ENCODE results near the gene IQGAP1. TPM values are rescaled to one million over a fixed set of nuclear protein-coding genes. Genes with fewer than 3 reads are reported as not detected.

Gene IQGAP1
- total RNA-seq, 1 experiment from 2014 or later = 213 TPM

- peak; percentile 31 for DNase-seq (ENCODE audit: low spot score)
These were observed 136.2 kb downstream of the IQGAP1 start for GRCh38 chr15:90524018-90524803.

DNA sequence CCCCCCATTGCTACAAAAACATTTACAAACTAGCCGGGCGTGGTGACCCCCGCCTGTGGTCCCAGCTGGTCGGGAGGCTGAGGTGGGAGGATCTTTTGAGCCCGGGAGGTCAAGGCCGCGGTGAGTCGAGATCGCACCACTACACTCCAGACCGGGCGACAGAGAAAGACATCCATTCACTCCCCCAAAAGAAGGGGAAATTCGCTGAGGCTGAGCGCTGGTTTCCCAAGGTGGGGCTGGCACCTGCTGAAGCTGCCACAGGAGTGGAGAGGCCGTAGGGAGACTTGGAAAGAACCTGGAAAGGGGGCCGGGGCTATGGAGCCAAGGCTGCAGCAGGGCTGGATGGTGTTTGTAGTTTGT is 140.9 kb downstream of the IQGAP1 start:
- no peak for DNase-seq (ENCODE audit: low spot score)

DNA sequence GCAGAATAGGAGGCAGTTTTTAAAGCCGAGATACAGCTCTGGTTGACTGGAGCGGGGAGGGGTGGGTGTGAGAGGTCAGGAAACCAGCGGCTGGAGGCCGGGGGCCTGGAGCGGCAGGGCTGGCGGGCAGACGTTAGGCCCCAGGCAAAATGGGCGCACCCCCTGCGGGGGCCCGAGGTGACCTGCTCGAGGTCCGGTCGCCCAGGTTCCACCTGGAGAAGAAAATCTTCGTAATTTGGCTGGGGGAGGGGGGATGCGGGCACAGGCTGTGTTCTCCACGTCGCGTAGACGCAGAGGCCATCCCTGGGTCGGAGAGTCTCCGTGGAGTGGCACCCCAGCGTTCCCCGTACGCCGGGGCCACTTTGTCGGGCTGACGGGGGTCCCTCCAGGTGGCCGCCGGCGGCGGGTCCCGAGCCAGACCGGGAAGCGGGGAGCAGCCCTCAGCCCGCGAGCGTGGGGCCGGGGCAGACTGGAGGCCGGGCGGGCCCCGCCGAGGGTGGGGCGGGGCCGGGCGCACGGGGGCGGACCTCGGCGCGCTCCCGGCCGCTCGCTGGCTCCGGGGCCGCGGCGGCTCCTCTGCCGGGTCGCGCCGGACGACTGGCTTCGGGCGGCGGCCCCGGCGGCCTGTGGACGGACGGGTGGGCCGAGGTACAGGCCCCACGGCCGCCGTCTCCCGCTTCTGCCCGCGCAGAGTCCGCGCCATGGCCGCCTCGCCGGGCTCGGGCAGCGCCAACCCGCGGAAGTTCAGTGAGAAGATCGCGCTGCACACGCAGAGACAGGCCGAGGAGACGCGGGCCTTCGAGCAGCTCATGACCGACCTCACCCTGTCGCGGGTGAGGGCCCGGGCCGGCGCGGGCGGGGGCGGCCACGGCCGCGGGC is 141.6 kb downstream of the IQGAP1 start, which contains the start of gene CRTC3:
Gene CRTC3 (plus strand): TSS at position 553 of the 879 bp plus-strand sequence. CDS start 149 bp downstream, at position 702.
- no peak for DNase-seq (ENCODE audit: low spot score)

GRCh38 chr15:90530250-90531051 is 142.4 kb downstream of the IQGAP1 start:
- DNase-seq (ENCODE audit: low spot score) = no peak

- no peak for DNase-seq (ENCODE audit: low spot score)
These were observed 143.1 kb downstream of the IQGAP1 start for GRCh38 chr15:90531147-90531546.

DNA sequence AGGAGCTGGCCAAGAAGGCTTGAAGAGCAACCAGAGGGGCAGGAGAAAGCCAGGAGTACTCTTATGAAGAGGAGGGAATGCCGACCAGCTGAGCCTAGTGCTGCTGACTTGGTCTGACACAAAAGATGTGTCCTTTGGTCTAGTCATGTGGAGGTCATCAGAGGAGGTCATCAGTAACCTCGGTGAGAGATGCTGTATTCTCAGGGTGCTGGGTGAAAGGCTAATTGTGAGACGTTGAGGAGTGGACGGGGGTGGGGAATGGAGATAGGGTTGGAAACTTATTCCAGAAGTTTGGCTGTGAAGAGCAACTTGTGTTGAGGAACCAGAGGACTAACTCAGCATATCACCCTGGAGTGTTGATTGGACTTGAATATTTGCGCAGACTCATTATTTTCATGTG is 147.2 kb downstream of the IQGAP1 start:
- no peak for DNase-seq (ENCODE audit: low spot score)

DNA sequence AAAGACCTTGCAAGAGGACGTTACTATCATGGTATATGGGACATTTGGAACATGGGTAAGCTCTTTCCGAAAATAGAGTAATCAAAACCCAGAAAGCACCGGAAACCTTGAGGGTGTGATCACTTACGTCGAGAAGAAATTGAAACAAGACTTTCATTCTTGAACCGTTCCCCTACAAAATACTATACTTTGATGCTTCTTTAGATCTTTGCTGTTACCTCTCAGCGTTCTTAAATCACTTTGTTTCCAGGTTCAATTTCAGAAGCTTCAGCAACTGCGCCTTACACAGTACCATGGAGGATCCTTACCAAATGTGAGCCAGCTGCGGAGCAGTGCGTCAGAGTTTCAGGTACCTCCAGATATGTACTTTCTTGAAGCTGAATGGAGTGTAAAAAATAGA is 151.7 kb downstream of the IQGAP1 start:
- DNase-seq (ENCODE audit: low spot score) = no peak

GRCh38 chr15:90540768-90541167 is 152.7 kb downstream of the IQGAP1 start:
- DNase-seq (ENCODE audit: low spot score) = no peak

GRCh38 chr15:90545095-90545494 is 157.1 kb downstream of the IQGAP1 start:
- no peak for DNase-seq (ENCODE audit: low spot score)

DNA sequence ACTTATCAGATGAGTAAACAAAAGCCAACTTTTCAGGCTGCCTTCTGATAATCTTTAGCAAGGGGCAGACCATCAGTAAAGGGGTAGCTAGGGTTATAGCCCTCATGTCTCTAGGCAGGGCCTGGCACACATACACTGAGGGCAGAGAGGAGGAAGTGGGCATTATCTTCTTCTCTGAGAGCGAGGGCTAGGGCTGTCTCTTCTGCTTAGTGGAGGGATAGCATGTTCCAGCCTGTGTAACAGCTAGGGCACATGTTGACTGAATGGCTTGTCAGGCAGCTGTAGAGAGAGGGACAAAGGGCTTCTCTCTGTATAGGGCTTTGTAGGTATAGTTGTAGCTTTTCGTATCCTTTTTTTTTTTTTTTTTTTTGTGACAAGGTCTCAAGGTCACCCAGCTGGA is 159.5 kb downstream of the IQGAP1 start:
- no peak for DNase-seq (ENCODE audit: low spot score)

DNA sequence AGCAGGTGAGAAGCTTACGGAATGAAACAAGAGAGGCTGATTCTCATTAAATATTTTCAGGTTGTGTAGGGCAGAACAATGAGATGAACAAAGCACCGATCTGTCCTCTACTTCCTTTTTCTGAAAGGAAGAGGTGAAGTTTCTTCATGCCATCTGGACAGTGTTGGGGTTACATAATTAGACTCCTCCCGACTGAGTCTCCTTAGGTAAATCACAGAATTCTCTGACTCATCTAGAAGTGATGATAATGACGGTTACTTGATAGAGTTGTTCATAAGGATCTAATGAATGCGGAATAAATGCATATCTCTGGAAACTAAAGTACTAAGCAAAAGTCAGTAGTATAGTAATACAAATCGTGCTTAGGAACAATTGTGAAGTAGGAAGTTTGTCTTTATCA is 162.9 kb downstream of the IQGAP1 start:
- peak; percentile 37 for DNase-seq (ENCODE audit: low spot score)

Other genes with a start within 250 kb of the IQGAP1 start
- gene SEMA4B, start 186.9 kb upstream of the IQGAP1 start, total RNA-seq (2014; rRNA removed; shearing (Covaris generic)) = 17.1 and 33.8 TPM in 2 replicates
- gene CIB1, start 154.3 kb upstream of the IQGAP1 start, total RNA-seq (2014; rRNA removed; shearing (Covaris generic)) = 35.1 and 52.7 TPM in 2 replicates
- gene GDPGP1, start 154.0 kb upstream of the IQGAP1 start, total RNA-seq (2014; rRNA removed; shearing (Covaris generic)) = 4.8 and 5.7 TPM in 2 replicates
- gene TTLL13, start 138.7 kb upstream of the IQGAP1 start, total RNA-seq (2014; rRNA removed; shearing (Covaris generic)) = not detected in 2 replicates
- gene NGRN, start 122.6 kb upstream of the IQGAP1 start, total RNA-seq (2014; rRNA removed; shearing (Covaris generic)) = 82.9 and 90.4 TPM in 2 replicates
- gene ZNF774, start 36.0 kb upstream of the IQGAP1 start, total RNA-seq (2014; rRNA removed; shearing (Covaris generic)) = 1.8 and 8.3 TPM in 2 replicates
- gene CRTC3, start 141.7 kb downstream of the IQGAP1 start, total RNA-seq (2014; rRNA removed; shearing (Covaris generic)) = 10.3 and 14.0 TPM in 2 replicates

Measured in A172 (cell line).